ENCODE results near the gene ALLC.

DNA sequence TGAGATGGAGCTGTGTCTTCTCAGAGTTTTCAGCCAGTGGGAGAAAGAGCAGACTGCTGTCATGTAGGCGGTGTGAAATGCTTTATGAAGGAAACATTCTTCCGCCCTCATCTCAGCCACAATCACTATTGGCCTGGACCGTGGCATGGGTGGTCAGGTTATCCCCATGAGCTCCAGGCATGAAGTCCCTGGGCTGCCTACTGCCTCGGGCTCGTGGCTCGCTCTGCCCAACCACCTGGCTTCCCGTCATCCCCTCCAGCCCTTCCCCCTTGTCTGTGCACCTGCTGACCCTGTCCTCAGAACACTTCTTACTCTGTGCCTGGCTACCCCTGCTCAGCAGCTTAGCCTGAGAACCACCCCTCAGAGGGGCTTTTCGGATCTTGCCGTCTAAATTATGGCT is 47.6 kb upstream of the ALLC start:
- TF ChIP-seq, protein P1, sequence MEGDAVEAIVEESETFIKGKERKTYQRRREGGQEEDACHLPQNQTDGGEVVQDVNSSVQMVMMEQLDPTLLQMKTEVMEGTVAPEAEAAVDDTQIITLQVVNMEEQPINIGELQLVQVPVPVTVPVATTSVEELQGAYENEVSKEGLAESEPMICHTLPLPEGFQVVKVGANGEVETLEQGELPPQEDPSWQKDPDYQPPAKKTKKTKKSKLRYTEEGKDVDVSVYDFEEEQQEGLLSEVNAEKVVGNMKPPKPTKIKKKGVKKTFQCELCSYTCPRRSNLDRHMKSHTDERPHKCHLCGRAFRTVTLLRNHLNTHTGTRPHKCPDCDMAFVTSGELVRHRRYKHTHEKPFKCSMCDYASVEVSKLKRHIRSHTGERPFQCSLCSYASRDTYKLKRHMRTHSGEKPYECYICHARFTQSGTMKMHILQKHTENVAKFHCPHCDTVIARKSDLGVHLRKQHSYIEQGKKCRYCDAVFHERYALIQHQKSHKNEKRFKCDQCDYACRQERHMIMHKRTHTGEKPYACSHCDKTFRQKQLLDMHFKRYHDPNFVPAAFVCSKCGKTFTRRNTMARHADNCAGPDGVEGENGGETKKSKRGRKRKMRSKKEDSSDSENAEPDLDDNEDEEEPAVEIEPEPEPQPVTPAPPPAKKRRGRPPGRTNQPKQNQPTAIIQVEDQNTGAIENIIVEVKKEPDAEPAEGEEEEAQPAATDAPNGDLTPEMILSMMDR (IDR thresholded peaks at IDR 0.05) = no peak
- TF ChIP-seq POLR2AphosphoS5 (IDR thresholded peaks at IDR 0.05) (no peak), POLR2A (IDR thresholded peaks at IDR 0.05) (no peak), EP300 (IDR thresholded peaks at IDR 0.05; ENCODE audit: low read depth) (no peak)

Data from transverse colon (tissue), 4 donors.